Transverse colon (tissue), 4 donors: ENCODE data around the gene TGIF2.

Experiments
- POLR2AphosphoS5 ChIP-seq, 3 donors: sonication (generic); formaldehyde crosslinking; IDR thresholded peaks; one replicate each; pipeline ENCODE4 v1.6.1; 2016; ENCODE audit warnings: antibody characterized with exemption in 3 of 3
- TF ChIP-seq, protein P1 (sequence below), 5 experiments: fragments of 200-600 bp in 3 of 5; fragments of 450-650 bp in 2 of 5; sonication (generic) in 3 of 5; IDR thresholded peaks; 1 replicate in 2 of 5; 2 replicates in 3 of 5; pipeline ENCODE4 v1.5.1; 2016 to 2017; ENCODE audit warnings: antibody characterized with exemption in 5 of 5, inconsistent platforms in 3 of 5, mild to moderate bottlenecking in 2 of 5, moderate library complexity in 1 of 5

DNA sequence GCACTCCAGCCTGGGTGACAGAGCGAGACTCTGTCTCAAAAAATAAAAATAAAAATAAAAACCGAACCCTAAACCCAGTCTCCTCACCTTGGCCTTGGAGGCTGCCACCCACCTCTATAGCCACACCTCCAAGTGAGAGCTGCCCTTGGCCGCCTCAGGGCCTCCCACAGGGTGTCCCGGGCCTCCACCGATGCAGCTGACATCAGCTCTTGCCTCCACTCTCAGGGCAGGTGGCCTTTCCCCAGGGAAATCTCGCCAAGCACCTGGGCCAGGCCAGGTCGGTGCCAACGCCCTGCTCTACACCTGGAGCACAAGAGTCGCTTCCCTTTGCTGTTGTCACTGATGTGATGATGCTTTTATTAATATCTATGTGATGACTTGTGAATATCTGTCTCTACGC lies 41.0 kb upstream of the TGIF2 start:
- TF ChIP-seq, protein P1, sequence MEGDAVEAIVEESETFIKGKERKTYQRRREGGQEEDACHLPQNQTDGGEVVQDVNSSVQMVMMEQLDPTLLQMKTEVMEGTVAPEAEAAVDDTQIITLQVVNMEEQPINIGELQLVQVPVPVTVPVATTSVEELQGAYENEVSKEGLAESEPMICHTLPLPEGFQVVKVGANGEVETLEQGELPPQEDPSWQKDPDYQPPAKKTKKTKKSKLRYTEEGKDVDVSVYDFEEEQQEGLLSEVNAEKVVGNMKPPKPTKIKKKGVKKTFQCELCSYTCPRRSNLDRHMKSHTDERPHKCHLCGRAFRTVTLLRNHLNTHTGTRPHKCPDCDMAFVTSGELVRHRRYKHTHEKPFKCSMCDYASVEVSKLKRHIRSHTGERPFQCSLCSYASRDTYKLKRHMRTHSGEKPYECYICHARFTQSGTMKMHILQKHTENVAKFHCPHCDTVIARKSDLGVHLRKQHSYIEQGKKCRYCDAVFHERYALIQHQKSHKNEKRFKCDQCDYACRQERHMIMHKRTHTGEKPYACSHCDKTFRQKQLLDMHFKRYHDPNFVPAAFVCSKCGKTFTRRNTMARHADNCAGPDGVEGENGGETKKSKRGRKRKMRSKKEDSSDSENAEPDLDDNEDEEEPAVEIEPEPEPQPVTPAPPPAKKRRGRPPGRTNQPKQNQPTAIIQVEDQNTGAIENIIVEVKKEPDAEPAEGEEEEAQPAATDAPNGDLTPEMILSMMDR (IDR thresholded peaks at IDR 0.05) = no peak
- no peak for TF ChIP-seq POLR2AphosphoS5 (IDR thresholded peaks at IDR 0.05)
